Endothelial cell of umbilical vein (primary cell): ENCODE data around the gene PKHD1. TPM values are rescaled to one million over a fixed set of nuclear protein-coding genes. Genes with fewer than 3 reads are reported as not detected.

Experiments
- BruUV-seq: library from RNA; stranded (reverse); fragments of 400-500 nt; replicated peaks from 2 replicates; lab custom pipeline; 2021; lab: Mats Ljungman, UMichigan
- CTCF ChIA-PET: fragments of 300-600, 350-600 bp; sonication (Branson Sonifier 250); formaldehyde crosslinking; loops from one replicate; lab custom pipeline; 2021; ENCODE audit warnings: antibody characterized with exemption, inconsistent platforms; lab: Charles Lee
- POLR2A ChIA-PET: fragments of 300-600, 350-600 bp; sonication (Branson Sonifier 250); formaldehyde crosslinking; loops from one replicate; lab custom pipeline; 2021; ENCODE audit warnings: antibody characterized with exemption, inconsistent platforms; lab: Charles Lee
- DNase-seq: peaks from one replicate; pipeline ENCODE4 v3.0.0-alpha.2; 2011; ENCODE audit warnings: low read depth, low spot score
- FAIRE-seq: peaks from 2 replicates; lab custom pipeline; 2011; peaks lifted over from hg19 to GRCh38; lab: Jason Lieb, UNC
- H2AFZ ChIP-seq: 2 replicates; pipeline ENCODE4 v1.6.0; 2012; ENCODE audit warnings: low read depth, low read length, control low read depth, inconsistent platforms
- H3K27ac ChIP-seq: 2 replicates; pipeline ENCODE4 v1.5.1; 2011; ENCODE audit warnings: low read depth, mild to moderate bottlenecking, control low read depth, low read length, moderate library complexity; ENCODE audit not compliant: insufficient read depth
- H3K27me3 ChIP-seq, 2 experiments: 2 replicates each; pipeline versions ENCODE4 v1.6.0 to v1.6.1; 2011; ENCODE audit warnings: low read length in 2 of 2, mixed read lengths in 1 of 2; ENCODE audit not compliant: control insufficient read depth in 2 of 2, insufficient read depth in 2 of 2
- H3K36me3 ChIP-seq, 2 experiments: 2 replicates in 1 of 2; 3 replicates in 1 of 2; pipeline ENCODE4 v1.5.1; 2011; ENCODE audit warnings: low read length in 2 of 2, mild to moderate bottlenecking in 1 of 2, moderate library complexity in 1 of 2; ENCODE audit not compliant: control insufficient read depth in 2 of 2, insufficient read depth in 2 of 2; ENCODE audit errors: extremely low read depth in 1 of 2
- H3K4me1 ChIP-seq: 3 replicates; pipeline ENCODE4 v1.5.1; 2011; ENCODE audit warnings: mild to moderate bottlenecking, low read length; ENCODE audit not compliant: control insufficient read depth, insufficient read depth; ENCODE audit errors: extremely low read depth
- H3K4me2 ChIP-seq: 2 replicates; pipeline ENCODE4 v1.6.1; 2011; ENCODE audit warnings: low read length, control low read depth, mixed read lengths; ENCODE audit not compliant: insufficient read depth
- H3K4me3 ChIP-seq, 3 experiments: fragments of 200-600 bp in 1 of 3; sonication (generic), shearing (Covaris generic) in 1 of 3; replicated peaks in 1 of 3; 2 replicates each; pipeline ENCODE4 v1.5.1; 2011 to 2016; ENCODE audit warnings: control low read depth in 3 of 3, low read length in 3 of 3, mild to moderate bottlenecking in 2 of 3, inconsistent platforms in 1 of 3, low read depth in 1 of 3, moderate library complexity in 1 of 3; ENCODE audit not compliant: insufficient read depth in 1 of 3
- H3K79me2 ChIP-seq: 2 replicates; pipeline ENCODE4 v1.6.0; 2012; ENCODE audit warnings: low read length, inconsistent platforms; ENCODE audit not compliant: control insufficient read depth, insufficient read depth
- H3K9ac ChIP-seq: replicated peaks from 2 replicates; pipeline ENCODE3; 2011; ENCODE audit warnings: low read length, control low read depth; ENCODE audit not compliant: insufficient read depth; ENCODE audit errors: extremely low read depth
- H3K9me1 ChIP-seq: replicated peaks from 3 replicates; pipeline ENCODE4 v1.6.0; 2011; ENCODE audit warnings: mild to moderate bottlenecking, low read length; ENCODE audit not compliant: control insufficient read depth, insufficient read depth; ENCODE audit errors: extremely low read depth
- H3K9me3 ChIP-seq: replicated peaks from 2 replicates; pipeline ENCODE4 v1.5.1; 2012; ENCODE audit warnings: low read length, inconsistent platforms; ENCODE audit not compliant: control insufficient read depth, insufficient read depth
- H4K20me1 ChIP-seq: replicated peaks from 2 replicates; pipeline ENCODE3; 2011; ENCODE audit warnings: mild to moderate bottlenecking, low read length; ENCODE audit not compliant: control insufficient read depth, insufficient read depth; ENCODE audit errors: extremely low read depth
- CTCF ChIP-seq, 2 donors: IDR thresholded peaks; 1 replicate in 1 of 2; 2 replicates in 1 of 2; pipeline ENCODE4 v1.5.1; 2011; ENCODE audit warnings: low read length in 2 of 2, mild to moderate bottlenecking in 2 of 2, moderate library complexity in 2 of 2, control low read depth in 1 of 2, inconsistent platforms in 1 of 2, low read depth in 1 of 2; ENCODE audit not compliant: insufficient read depth in 1 of 2; ENCODE audit errors: extremely low read depth in 1 of 2
- EZH2 ChIP-seq: IDR thresholded peaks from 2 replicates; pipeline ENCODE4 v1.6.1; 2012; ENCODE audit warnings: borderline replicate concordance, low read depth, mild to moderate bottlenecking, moderate library complexity, low read length, inconsistent platforms; ENCODE audit not compliant: severe bottlenecking
- FOS ChIP-seq: IDR thresholded peaks from 2 replicates; pipeline ENCODE4 v1.6.1; 2011; ENCODE audit warnings: mild to moderate bottlenecking, low read length, moderate library complexity, borderline replicate concordance; ENCODE audit not compliant: insufficient read depth
- GATA2 ChIP-seq: IDR thresholded peaks from 2 replicates; pipeline ENCODE4 v1.7.0; 2011; ENCODE audit warnings: low read depth, mild to moderate bottlenecking, moderate library complexity, mixed read lengths, low read length; ENCODE audit not compliant: insufficient read length, insufficient read depth
- JUN ChIP-seq: IDR thresholded peaks from 2 replicates; pipeline ENCODE4 v1.6.1; 2011; ENCODE audit warnings: borderline replicate concordance, low read depth; ENCODE audit not compliant: insufficient read length, insufficient read depth
- MYC ChIP-seq: IDR thresholded peaks from one replicate; pipeline ENCODE4 v1.6.1; 2011; ENCODE audit warnings: mild to moderate bottlenecking, low read depth, low read length
- POLR2A ChIP-seq: IDR thresholded peaks from 2 replicates; pipeline ENCODE4 v1.6.1; 2012; ENCODE audit warnings: low read depth, mild to moderate bottlenecking, control low read depth, low read length
- POLR2AphosphoS5 ChIP-seq: IDR thresholded peaks from 2 replicates; pipeline ENCODE4 v1.6.1; 2012; ENCODE audit warnings: low read depth, mild to moderate bottlenecking, control low read depth, low read length, moderate library complexity; ENCODE audit not compliant: insufficient read depth
- dilution Hi-C: fragments of 300-500 bp; cut with MboI; formaldehyde crosslinking; loops from one replicate; pipeline ENCODE4 v1.15.0; 2019; ENCODE audit warnings: low sequenced_read_pairs; ENCODE audit not compliant: extremely low pct_ligation_motif_present
- intact Hi-C: fragments of 100-400 bp; cut with micrococcal nuclease; formaldehyde crosslinking; loops from one replicate; pipeline ENCODE4 v1.10.0; 2022
- polyA plus RNA-seq, 4 experiments: library from polyadenylated mRNA; depleted of rRNA in 3 of 4; stranded (reverse) in 3 of 4; unstranded in 1 of 4; fragments of >200 nt; gene quantifications; 2 replicates each; pipeline versions ENCODE4 v1.2.1 to v1.2.3, GENCODE V29; 2011 to 2012; ENCODE audit warnings: missing spikeins in 1 of 4
- total RNA-seq: library from RNA; stranded (reverse); gene quantifications from 2 replicates; pipeline ENCODE4 v1.2.3, GENCODE V29; 2021
- TF ChIP-seq, protein P1 (sequence below): IDR thresholded peaks from 2 replicates; pipeline ENCODE4 v1.6.1; 2011; ENCODE audit not compliant: insufficient read depth, insufficient read length

Gene PKHD1
- total and polyA plus RNA-seq, 2 donors (not counting 3 experiments of a cell fraction or from before 2014, with no cell fraction given), result not detected

- dilution Hi-C loops (no loop called here), intact Hi-C loops (no loop called here)
- CTCF ChIA-PET, result no interaction called here
- Histone ChIP-seq H3K79me2 (no peaks in the 10 kb centered on the region), H3K9ac (no peak overlapping the region), H3K27me3 (no peaks in the 10 kb centered on the region), H3K27ac (no peak overlapping the region), H3K36me3 (no peaks in the 10 kb centered on the region), H4K20me1 (no peaks in the 10 kb centered on the region), H3K4me2 (no peak overlapping the region), H3K9me3 (no peaks in the 10 kb centered on the region), H2AFZ (no peak overlapping the region), H3K4me1 (no peaks in the 10 kb centered on the region), H3K9me1 (no peaks in the 10 kb centered on the region), H3K4me3 (no peak overlapping the region)
- no peak for TF ChIP-seq EZH2
- TF ChIP-seq GATA2, result no peak
- no peak for TF ChIP-seq FOS
- TF ChIP-seq, protein P1, sequence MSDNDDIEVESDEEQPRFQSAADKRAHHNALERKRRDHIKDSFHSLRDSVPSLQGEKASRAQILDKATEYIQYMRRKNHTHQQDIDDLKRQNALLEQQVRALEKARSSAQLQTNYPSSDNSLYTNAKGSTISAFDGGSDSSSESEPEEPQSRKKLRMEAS, result no peak
- TF ChIP-seq POLR2AphosphoS5, result no peak
- no peak for TF ChIP-seq CTCF (IDR thresholded peaks at IDR 0.05; ENCODE audit: extremely low read depth in 1 of 2, insufficient read depth in 1 of 2, low read depth in 1 of 2, low read length in 2 of 2)
- TF ChIP-seq POLR2A, result no peak
- no peak for TF ChIP-seq MYC
- TF ChIP-seq JUN, result no peak
- FAIRE-seq (no peak), DNase-seq (no peak)
- POLR2A ChIA-PET, result no interaction called here
- no TSS peak for BruUV-seq
These were observed 71.5 kb downstream of the PKHD1 start for GRCh38 chr6:52015953-52016352.
